IMR-90 (cell line): ENCODE results near the gene PACSIN3. TPM values are rescaled to one million over a fixed set of nuclear protein-coding genes. Genes with fewer than 3 reads are reported as not detected.
"Not testable (repeated sequence)": the region's sequence is repeated elsewhere in the genome, so short reads cannot be mapped to it uniquely, and the experiment has no call there.

Experiments used
- ATAC-seq: fragments of 200-7000 bp; cut with Tn5 transposase; 2 replicates; pipeline ENCODE4 v1.9.1; 2020; ENCODE audit warnings: low read depth, mild to moderate bottlenecking, moderate library complexity
- BruUV-seq: library from RNA; stranded (reverse); fragments of 400-500 nt; replicated peaks from 2 replicates; lab custom pipeline; 2021; lab: Mats Ljungman, UMichigan
- CTCF ChIA-PET: fragments of 300-600 bp; formaldehyde crosslinking; extraction: SDS; loops from one replicate; lab custom pipeline; 2021; ENCODE audit warnings: antibody characterized with exemption; lab: Yijun Ruan, JAX
- POLR2A ChIA-PET: fragments of 300-600 bp; sonication (Branson Sonifier 250); formaldehyde crosslinking; loops from one replicate; lab custom pipeline; 2022; ENCODE audit warnings: antibody characterized with exemption; ENCODE audit not compliant: unreplicated experiment; lab: Charles Lee
- DNase-seq: peaks from one replicate; pipeline ENCODE4 v3.0.0; 2013
- H2AFZ ChIP-seq: replicated peaks from 2 replicates; pipeline ENCODE3; 2013; ENCODE audit warnings: low read length, mild to moderate bottlenecking; ENCODE audit not compliant: poor library complexity
- H2AK5ac ChIP-seq: 2 replicates; pipeline ENCODE4 v1.6.1; 2013; ENCODE audit warnings: low read depth, low read length, inconsistent platforms
- H2AK9ac ChIP-seq: replicated peaks from 2 replicates; pipeline ENCODE3; 2013; ENCODE audit warnings: mild to moderate bottlenecking, low read depth, low read length, moderate library complexity; ENCODE audit not compliant: poor library complexity
- H2BK120ac ChIP-seq: 2 replicates; pipeline ENCODE4 v1.6.1; 2013; ENCODE audit warnings: low read depth, low read length, inconsistent platforms
- H2BK15ac ChIP-seq: 3 replicates; pipeline ENCODE4 v1.6.1; 2013; ENCODE audit warnings: low read depth, low read length, inconsistent platforms
- H2BK20ac ChIP-seq: 2 replicates; pipeline ENCODE4 v1.6.1; 2013; ENCODE audit warnings: low read depth, mild to moderate bottlenecking, inconsistent platforms, low read length, moderate library complexity
- H2BK5ac ChIP-seq: 2 replicates; pipeline ENCODE4 v1.6.1; 2013; ENCODE audit warnings: mild to moderate bottlenecking, low read depth, low read length, inconsistent platforms; ENCODE audit not compliant: poor library complexity, severe bottlenecking
- H3K14ac ChIP-seq: replicated peaks from 2 replicates; pipeline ENCODE4 v1.6.1; 2013; ENCODE audit warnings: low read depth, low read length, inconsistent platforms
- H3K18ac ChIP-seq: 2 replicates; pipeline ENCODE4 v1.6.1; 2013; ENCODE audit warnings: low read depth, low read length, control low read depth
- H3K23ac ChIP-seq: 2 replicates; pipeline ENCODE4 v1.6.1; 2013; ENCODE audit warnings: low read depth, low read length, inconsistent platforms
- H3K27ac ChIP-seq: 2 replicates; pipeline ENCODE4 v1.5.1; 2013; ENCODE audit warnings: mild to moderate bottlenecking, control low read depth, low read length; ENCODE audit not compliant: insufficient read depth
- H3K27me3 ChIP-seq: 2 replicates; pipeline ENCODE4 v1.6.1; 2013; ENCODE audit warnings: low read length; ENCODE audit not compliant: control insufficient read depth, insufficient read depth
- H3K36me3 ChIP-seq: 2 replicates; pipeline ENCODE4 v1.6.1; 2013; ENCODE audit warnings: low read length, mixed read lengths; ENCODE audit not compliant: control insufficient read depth, insufficient read depth
- H3K4ac ChIP-seq: 2 replicates; pipeline ENCODE4 v1.6.1; 2013; ENCODE audit warnings: low read depth, low read length, inconsistent platforms
- H3K4me1 ChIP-seq: 2 replicates; pipeline ENCODE4 v1.6.1; 2013; ENCODE audit warnings: low read length, mixed read lengths; ENCODE audit not compliant: control insufficient read depth, insufficient read depth
- H3K4me2 ChIP-seq: 2 replicates; pipeline ENCODE4 v1.6.1; 2013; ENCODE audit warnings: low read depth, mild to moderate bottlenecking, control low read depth, low read length, moderate library complexity
- H3K4me3 ChIP-seq: 2 replicates; pipeline ENCODE4 v1.5.1; 2013; ENCODE audit warnings: low read depth, mild to moderate bottlenecking, control low read depth, low read length, moderate library complexity; ENCODE audit not compliant: insufficient read depth
- H3K56ac ChIP-seq: 2 replicates; pipeline ENCODE4 v1.6.1; 2013; ENCODE audit warnings: low read length, inconsistent platforms; ENCODE audit not compliant: insufficient read depth; ENCODE audit errors: extremely low read depth
- H3K79me1 ChIP-seq, 2 experiments: 2 replicates each; pipeline ENCODE4 v1.6.1; 2013; ENCODE audit warnings: low read length in 2 of 2, inconsistent platforms in 1 of 2, low read depth in 1 of 2
- H3K9ac ChIP-seq: 2 replicates; pipeline ENCODE4 v1.6.1; 2013; ENCODE audit warnings: low read depth, low read length, control low read depth
- H3K9me1 ChIP-seq: 2 replicates; pipeline ENCODE4 v1.6.1; 2013; ENCODE audit warnings: low read length, inconsistent platforms; ENCODE audit not compliant: insufficient read depth
- H3K9me3 ChIP-seq: 2 replicates; pipeline ENCODE4 v1.6.1; 2013; ENCODE audit warnings: low read length; ENCODE audit not compliant: control insufficient read depth, insufficient read depth
- H4K20me1 ChIP-seq: 2 replicates; pipeline ENCODE4 v1.6.1; 2013; ENCODE audit warnings: low read length, inconsistent platforms; ENCODE audit not compliant: insufficient read depth
- H4K5ac ChIP-seq: 2 replicates; pipeline ENCODE4 v1.6.1; 2013; ENCODE audit warnings: mild to moderate bottlenecking, low read depth, low read length, control low read depth
- H4K8ac ChIP-seq, 2 experiments: 2 replicates each; pipeline ENCODE4 v1.6.1; 2013; ENCODE audit warnings: low read depth in 2 of 2, low read length in 2 of 2, control low read depth in 1 of 2, inconsistent platforms in 1 of 2
- H4K91ac ChIP-seq: 2 replicates; pipeline ENCODE4 v1.6.1; 2013; ENCODE audit warnings: low read depth, low read length, inconsistent platforms; ENCODE audit not compliant: insufficient read depth
- WGBS, 2 experiments: methylation state at CpG; one replicate each; pipeline versions ENCODE4 v1.1.5 to v1.1.7; 2013; ENCODE audit warnings: missing lambda C conversion rate in 2 of 2; ENCODE audit not compliant: insufficient read length in 1 of 2; ENCODE audit errors: extremely low coverage in 2 of 2; 5-methylcytosine and 5-hydroxymethylcytosine counted together
- dilution Hi-C: fragments of 300-500 bp; cut with HindIII; formaldehyde crosslinking; loops from one replicate; pipeline ENCODE4 v1.14.3; 2018; ENCODE audit warnings: low sequenced_read_pairs; ENCODE audit not compliant: unreplicated experiment
- in situ Hi-C: fragments of 300-500 bp; cut with MboI; formaldehyde crosslinking; loops from 3 replicates; pipeline ENCODE4 v1.14.3; 2019; ENCODE audit warnings: low sequenced_read_pairs, inconsistent platforms, mixed read lengths
- intact Hi-C: fragments of 100-400 bp; cut with micrococcal nuclease; formaldehyde crosslinking; loops from 2 replicates; pipeline ENCODE4 v1.10.0; 2022
- polyA plus RNA-seq, 3 experiments: library from polyadenylated mRNA; depleted of rRNA; stranded (reverse); fragments of >200 nt; gene quantifications; 2 replicates each; pipeline ENCODE4 v1.2.3, GENCODE V29; 2012; ENCODE audit warnings: low replicate concordance in 1 of 3
- total RNA-seq: library from RNA; depleted of rRNA; stranded (reverse); fragments of >200 nt; gene quantifications from 2 replicates; pipeline ENCODE4 v1.2.3, GENCODE V29; 2012

The PACSIN3 gene
- total and polyA plus RNA-seq, 2 of the 4 experiments (the other 2 are of a cell fraction): 19.2 to 21.1 TPM

DNA sequence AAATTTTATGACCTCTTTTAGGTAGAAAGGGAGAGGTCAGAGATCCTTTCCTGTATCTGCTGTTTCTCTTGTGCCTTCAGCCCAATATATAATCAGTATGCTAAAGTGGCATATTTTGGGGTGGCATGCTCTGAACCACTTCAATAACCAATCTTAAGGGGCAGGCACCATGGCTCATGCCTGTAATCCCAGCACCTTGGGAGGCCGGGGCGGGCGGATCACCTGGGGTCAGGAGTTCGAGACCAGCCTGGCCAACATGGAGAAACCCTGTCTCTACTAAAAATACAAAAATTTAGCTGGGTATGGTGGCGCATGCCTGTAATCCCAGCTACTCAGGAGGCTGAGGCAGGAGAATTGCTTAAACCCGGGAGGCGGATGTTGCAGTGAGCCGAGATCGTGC lies 11.9 kb upstream of the PACSIN3 start:
- H3K9me3 ChIP-seq, CTCF ChIA-PET, intact Hi-C loops, H3K4ac ChIP-seq, H3K23ac ChIP-seq, H4K20me1 ChIP-seq, H2BK20ac ChIP-seq, H2BK120ac ChIP-seq, H3K9ac ChIP-seq, H4K5ac ChIP-seq, H2AK9ac ChIP-seq, BruUV-seq, dilution Hi-C loops, H3K4me1 ChIP-seq, H4K8ac ChIP-seq, H3K18ac ChIP-seq, H3K56ac ChIP-seq, H3K4me2 ChIP-seq, H3K79me1 ChIP-seq, in situ Hi-C loops, POLR2A ChIA-PET, H4K91ac ChIP-seq, H3K4me3 ChIP-seq, H3K27ac ChIP-seq, H3K14ac ChIP-seq, DNase-seq, H2AK5ac ChIP-seq, H3K36me3 ChIP-seq, H3K9me1 ChIP-seq, H2BK15ac ChIP-seq, H2AFZ ChIP-seq, H2BK5ac ChIP-seq, ATAC-seq: not testable (repeated sequence)
- peaks cover 20% of the 10 kb centered on the region for H3K27me3 ChIP-seq
- WGBS, 2 experiments: no CpG with 5 or more reads among the region's 9 CpGs
